HG03442 (cell line): ENCODE measurements around the gene RABIF.
A peak's percentile ranks its signal among the peaks of the same experiment; 100 is the strongest.

ENCODE experiments used
- ATAC-seq: cut with Tn5 transposase; IDR thresholded peaks from one replicate; pipeline ENCODE4 v1.9.1; 2021; ENCODE audit warnings: mild to moderate bottlenecking, moderate library complexity; ENCODE audit not compliant: unreplicated experiment

RABIF gene

DNA sequence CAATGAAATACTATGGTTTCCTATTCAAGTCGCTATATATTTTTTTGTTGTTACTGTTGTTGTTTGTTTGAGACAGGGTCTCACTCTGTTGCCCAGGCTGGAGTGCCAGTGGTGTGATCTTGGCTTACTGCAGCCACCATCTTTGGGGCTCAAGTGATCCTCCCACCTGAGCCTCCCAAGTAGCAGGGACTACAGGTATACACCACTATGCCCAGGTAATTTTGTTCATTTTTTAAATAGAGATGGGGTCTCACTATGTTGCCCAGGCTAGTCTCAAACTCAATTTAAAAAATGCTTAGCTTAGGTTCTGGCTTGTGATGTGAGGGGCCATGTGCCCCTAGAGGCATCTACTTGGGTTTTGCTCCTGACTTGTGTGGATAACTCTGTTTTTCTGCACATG is 9.8 kb downstream of the RABIF start:
- ATAC-seq: no peak

DNA sequence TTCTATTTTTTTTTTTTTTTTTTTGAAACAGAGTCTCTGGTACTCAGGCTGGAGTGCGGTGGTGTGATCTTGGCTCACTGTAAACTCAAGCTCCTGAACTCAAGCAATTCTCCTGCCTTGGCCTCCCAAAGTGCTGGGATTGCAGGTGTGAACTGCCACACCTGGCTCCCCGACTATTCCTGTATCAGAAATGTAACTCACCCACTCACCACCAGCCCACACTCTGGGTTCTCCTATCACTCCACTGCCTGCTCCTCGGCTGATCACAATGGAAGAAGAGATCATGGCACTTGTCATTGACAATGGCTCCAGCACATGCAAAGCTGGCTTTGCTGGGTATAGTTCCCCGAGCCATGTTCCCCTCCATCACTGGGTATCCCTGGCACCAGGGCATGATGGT is 15.9 kb downstream of the RABIF start:
- no peak for ATAC-seq

DNA sequence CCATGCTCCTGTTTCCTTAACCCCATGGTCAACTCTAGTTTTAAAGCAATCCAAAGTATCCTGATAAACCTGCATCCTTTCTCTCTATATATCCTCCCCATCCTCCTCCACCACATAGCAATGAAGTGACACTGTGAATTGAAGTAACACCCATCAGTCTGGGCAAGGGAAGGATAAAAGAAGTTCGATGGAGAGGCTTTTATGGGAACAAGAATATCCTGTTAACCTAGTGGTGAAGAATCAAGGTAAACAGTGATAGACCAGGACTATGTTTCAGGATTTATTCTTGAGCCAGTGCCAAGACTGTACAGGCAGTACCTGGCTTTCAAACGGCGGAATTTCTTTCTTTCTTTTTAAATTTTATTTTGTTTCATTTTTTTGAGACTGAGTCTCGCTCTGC is 17.6 kb downstream of the RABIF start:
- no peak for ATAC-seq

DNA sequence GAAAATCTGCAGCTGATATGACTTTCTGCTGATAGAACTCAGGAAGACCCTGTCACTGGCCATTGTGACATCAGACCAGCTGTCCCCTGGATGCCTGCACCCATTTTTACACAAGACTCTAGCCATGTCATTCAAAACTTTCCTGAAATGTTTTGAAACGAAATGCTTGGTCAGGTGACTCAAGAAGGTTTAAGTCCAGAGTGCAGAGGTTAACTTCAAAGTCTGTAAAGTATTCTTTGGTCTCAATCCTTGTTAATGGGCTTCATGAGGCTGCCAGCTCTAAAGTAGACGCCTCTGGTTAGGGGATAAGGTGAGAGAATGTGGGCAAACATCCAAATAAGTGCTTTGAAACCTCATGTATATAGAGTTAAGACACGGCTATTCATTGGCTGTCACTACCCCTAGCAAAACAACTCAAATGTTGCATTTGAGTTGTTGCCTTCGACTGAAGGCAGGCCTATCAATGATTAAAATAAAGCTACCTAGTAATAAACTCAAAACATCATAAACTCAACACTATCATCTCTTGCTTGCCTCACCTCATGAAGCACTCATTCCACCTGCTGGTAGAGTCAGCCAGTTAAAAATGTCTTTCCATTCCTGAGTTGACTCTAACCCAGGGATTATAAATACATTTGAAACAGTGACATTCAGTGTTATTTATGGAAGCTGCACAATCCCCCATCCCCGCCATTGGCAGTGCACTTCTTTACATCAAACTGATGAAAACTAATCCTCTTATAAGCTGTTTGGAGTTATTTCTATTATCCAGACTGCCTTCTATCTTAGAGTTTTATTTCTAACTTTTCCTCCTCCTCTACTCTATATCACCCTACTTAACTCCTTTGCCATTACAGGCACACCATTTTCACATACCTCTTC is 26.0 kb downstream of the RABIF start:
- no peak for ATAC-seq

DNA sequence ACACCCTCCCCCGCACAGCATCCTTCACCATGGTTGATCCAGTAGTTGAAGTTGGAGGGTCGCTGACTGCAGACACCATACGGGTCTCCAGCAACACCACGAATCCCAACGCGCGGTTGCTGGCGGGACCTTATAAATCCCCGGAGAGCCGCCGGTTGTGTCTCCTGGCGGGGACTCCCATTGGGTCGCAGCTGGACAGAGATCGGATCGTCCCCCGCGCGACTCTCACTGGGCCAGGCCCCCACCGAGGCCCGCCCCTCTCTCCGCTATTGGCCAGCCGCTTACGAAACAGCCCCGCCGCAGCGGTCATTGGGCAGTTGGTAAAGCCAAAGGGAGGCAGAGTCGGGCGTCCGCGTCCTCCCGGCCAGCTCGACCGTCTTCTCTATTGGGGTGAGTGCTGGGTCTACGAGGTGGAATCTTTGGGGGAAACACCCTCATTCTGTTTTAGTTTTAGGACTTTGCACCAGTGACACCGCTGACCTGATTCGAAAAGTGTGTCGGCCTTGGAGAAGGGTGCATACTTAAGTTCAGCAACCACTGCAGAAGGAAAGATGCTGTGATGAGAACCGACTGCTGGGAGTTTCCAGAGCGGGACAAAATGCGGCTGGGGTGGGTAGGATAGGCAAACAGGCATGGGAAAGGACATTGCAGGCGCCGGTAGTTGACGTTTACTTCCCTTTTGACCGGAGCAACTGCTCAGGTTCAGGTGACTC is 27.4 kb downstream of the RABIF start:
- ATAC-seq: peak; percentile 90

DNA sequence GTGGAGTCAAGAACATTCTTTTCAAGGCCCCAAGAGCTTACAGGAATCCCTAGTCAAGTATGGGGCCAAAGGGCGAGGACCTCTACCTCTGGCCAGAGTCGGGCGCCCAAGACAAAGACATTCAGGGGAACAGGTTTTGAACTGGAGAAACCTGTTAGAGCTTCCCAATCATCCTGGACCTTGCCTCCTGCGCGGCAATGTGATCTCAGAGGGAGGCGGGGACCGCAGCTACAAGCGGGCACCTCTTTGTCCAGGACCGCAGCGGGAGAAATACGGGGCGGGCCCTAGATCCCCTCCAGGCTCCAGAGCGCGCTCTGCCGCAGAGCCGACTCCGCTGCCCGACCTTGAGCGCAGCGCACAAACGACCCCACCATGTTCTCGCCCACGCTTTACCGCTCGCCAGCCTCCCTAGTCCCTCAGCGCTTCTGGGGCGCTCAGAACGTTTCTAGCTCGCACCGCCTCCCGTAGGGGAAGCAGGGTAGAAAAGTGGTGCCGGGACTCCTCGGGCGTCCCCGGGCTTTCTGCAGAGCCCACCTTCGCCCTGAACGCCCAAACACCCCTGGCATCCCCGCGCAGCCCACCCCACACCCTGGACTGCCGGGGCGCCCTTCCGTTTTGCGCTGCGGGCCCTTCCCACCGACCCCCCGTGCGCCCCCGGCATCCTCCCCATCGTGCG is 28.1 kb downstream of the RABIF start:
- no peak for ATAC-seq

DNA sequence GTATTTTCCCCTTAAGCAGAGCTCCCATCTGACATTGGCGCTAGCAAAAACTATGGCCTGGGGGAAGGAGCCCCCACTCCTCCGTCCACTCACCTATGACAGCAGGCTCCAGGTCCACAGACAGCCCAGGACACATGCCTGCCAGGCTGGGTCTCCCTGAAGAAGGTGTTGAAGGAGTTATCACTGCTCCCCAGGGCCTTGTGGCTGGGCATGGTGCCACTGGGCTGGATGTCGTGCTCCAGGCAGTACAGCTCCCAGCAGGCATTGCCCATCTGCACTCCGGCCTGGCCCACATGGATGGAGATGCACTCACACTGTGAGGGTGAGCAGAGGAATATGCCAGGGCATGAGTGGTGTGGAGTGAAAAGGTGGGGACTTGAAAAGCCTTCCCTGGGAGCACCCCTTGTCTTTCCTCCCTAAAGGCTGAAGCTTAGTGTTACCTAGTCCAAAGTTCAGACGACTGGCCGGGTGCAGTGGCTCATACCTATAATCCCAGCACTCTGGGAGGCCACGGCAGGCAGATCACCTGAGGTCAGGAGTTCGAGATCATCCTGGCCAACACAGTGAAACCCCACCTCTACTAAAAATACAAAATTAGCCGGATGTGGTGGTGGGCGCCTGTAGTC is 30.0 kb downstream of the RABIF start:
- ATAC-seq: no peak

DNA sequence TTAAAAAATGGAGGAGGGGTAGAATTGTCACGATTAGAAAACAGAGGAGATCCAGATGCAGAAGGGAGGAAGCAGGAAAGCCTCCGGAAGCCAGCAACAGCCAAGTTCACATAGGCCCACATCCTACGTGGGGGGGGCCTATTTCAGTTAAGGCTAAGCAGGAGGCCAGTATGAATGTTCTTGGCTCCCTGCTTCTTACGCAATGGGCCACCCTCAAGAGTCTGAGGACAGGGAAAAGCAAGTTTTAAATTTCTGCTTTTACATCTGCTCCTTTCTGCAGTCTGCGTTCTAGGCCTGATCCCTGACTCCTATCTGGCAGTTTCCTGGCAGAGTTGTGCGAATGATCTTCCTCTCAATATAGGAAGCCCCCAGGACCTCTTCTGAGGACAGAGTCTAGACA is 30.6 kb downstream of the RABIF start:
- ATAC-seq: no peak

DNA sequence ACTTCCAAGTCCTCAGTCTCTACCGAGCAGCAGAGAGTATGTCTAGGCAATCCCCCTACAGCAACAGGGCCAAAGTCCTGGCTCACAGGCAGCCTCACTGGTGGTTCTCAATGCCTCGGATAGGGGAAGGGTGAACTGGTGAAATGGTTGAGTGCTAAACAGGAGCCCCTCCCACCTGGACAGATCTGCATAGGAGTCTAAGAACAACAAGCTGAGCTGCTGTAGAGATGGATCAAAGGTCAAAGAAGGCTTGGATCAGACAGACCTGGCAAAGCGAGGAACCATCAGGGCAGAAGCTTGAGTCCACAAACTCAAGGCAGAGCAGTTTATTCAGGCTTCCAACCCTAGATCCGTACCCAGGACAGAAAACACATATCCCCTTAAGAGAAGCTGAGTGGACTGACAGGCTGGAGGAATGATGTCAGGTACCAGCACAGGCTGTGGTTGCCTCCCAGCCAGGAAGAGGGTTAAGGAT is 31.8 kb downstream of the RABIF start:
- no peak for ATAC-seq

DNA sequence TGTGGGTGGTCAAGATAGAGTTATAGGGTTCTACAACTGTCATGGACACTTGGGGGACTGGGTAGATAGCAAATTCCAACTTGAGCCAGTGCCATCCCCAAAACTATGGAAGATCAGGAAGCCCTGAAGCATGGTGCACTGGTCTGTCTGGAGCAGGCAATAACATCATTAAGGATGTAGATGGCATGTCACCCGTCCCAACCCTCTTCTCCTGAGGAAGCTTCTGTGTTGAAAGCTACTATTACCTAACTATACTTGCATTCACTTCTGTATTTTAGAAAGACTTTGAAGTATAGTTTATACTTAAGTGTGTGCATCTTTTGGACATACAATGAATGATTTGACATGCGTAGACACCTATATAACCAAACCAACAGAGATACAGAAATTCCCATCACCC is 32.9 kb downstream of the RABIF start:
- ATAC-seq: no peak

DNA sequence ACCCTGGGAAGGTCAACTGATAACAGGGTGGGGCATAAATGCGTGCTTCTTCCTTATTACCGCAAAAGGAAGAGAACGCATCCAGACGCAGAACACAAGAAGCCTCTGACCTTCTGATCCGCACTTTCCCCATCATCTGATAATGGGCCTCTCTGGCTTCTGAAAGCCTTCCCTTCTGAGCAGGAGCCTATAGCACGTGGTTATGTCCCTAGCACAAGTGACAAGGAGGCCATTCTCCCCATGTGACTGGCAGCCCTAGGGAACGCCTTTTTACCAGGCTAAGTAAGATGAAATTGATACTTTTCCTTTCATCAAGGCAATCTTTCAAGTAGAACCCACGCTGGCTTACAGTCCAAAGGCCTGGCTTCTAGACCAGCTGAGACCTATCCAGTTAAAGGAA is 34.2 kb downstream of the RABIF start:
- ATAC-seq: no peak

DNA sequence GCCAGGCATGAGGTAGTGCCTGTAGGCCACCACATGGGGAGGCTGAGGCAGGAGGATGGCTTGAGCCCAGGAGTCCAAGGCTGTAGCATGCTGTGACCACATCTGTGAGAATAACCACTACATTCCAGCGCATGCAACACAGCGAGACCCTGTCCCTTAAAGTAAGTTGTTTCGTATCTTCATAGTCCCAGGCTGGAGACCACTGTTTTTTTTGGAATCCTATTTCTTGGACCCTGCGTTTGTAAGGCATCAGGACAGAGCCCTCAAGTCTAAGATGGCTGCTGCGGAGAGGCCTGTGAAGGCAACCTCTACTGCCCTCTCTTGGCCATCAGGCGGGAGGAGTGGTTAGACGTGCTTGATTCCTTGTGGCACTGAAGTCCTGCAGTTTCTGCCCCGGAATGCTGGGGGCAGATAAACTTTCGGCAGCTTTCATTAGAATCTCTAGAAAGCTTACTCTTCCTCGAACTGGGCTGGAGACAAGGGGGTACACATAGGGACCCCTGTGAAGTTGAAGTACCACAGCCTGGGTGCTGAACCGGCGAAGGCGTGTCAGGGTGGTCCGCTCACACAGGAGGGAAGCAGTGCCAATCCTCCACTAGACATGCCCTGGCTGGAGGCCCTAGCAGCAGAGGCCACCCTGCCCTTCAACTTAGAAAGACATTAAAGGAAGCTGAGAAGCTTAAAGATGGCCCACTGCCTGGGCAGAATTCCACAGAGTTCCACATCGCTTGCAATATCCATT is 36.6 kb downstream of the RABIF start:
- no peak for ATAC-seq

DNA sequence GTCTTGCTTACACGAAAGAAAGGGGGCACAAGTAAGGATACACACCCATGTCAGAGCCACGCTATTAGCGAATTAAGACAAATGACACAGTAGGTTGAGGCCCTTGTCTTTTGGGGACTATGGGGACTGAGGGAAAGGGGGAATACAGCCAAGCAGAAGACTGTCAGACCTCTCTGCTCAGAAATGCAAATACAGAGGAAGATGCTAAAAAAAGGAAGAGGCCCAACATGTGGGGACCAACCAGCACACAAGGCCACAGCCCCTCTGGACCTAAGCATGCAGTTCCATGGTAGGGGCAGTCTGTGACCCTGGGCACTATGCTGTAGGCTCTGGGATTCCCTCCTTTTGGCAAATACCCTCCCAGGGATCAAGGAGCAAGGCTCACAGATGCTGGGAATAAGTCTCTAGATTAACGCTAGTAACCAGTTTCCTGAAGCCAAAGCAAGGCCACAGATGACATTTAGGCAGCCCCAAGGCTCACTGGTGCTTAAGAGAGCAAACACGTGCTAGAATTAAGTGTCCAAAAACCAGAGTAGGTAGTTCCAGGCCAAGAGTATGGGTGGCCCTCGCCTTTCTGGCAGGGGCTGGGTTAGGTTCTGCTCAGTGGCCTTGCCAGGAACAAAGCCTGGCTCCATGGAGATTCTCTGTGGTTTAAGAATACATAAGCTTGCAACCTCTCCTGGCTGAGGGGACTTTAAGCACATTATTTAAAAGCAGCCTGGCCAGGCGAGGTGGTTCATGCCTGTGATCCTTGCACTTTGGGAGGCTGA is 38.2 kb downstream of the RABIF start:
- ATAC-seq: no peak

DNA sequence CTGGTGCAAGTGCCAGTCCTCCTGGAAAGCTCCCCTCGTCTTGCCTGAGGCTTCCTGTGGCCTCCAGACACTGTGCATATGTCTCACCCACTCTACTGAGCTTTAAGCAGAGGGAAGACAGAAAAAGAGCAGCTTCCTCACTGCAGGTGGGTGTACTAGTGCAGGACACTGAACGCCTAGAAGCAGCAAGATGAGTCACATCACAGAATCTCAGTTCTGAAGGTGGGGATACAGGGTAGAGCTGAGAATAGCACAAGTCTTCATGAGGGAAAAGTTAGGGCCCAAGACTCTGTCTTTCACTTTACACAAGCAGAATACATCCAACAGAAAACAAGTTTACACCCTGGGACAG is 40.8 kb downstream of the RABIF start:
- no peak for ATAC-seq

DNA sequence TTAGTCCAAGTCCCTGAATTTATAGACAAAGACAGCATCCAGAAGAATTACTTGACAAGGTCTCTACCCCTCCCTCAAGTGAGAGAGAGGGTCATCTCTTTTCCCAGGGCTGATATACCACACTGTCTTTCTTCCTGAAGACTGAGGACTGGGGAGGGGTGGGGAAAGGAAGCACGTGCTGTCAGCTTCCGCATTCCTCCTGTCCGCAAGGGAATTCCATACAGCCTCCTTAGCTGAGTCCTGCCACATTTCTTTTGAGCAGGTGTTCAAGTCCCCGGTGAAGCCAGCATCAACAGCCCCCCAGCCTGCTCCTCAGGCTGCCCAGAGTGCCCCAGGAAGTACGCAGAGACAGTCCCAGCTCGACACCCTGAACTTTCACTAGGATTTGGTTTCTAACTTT is 44.0 kb downstream of the RABIF start:
- no peak for ATAC-seq

DNA sequence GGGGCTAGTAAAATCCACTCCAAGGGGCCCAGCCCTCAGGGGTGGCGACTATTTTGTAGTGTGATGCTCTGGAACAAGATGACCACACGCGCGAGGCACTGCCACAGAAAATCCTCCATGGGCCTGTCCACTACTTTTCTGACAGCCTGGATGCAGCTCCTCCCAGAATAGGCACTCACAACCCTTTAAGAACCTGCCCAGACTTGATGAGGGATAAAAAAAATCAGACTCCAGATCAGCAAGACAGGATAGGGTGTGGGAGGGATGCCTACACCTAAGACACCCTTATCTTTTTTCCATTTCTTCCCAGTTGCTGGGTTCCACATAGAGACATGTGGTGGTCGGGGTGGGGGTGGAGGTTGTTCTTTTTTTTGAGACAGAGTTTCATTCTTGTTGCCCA is 44.7 kb downstream of the RABIF start:
- no peak for ATAC-seq

DNA sequence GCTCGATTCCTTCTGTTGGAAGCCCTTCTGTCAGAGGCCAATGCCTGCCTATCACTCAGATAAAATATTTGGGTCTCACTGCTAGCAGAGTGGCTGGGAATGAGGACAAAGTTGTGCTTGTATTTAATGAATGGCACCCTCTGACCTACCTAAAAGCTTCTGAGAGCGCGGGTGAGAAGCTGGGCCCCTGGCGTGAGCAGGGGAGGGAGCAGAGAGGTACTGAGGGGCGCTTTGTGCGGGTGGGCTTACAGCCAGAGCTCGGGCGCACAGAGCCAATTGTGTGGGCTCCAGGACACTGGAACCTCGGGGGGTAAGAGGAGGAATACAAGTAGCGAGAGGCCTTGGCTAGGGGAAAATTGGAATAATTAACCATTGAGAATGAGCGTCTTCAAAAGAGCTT is 45.9 kb downstream of the RABIF start:
- no peak for ATAC-seq

DNA sequence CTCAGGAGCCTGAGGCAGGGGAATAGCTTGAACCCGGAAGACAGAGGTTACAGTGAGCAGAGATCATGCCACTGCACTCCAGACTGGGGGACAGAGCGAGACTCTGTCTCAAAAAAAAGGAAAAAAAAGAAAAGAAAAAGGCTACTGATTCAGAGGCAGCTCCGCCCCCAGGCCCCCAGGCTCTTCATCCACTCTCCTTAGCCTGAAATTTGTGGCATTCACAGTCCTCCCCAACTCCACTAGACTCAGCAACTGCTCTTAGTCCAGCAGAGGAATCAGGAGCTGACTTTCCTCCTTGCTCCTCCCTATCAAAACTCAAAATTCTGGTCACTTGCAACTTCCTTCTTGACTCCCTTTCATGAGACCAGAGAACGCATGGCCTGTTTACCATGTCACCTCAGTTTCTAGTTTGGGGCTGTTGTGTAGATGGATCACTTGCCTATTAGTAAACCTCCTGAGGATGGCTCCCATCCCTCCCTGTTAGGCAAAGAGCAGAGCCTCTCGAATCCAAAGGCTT is 51.1 kb downstream of the RABIF start:
- ATAC-seq: no peak

DNA sequence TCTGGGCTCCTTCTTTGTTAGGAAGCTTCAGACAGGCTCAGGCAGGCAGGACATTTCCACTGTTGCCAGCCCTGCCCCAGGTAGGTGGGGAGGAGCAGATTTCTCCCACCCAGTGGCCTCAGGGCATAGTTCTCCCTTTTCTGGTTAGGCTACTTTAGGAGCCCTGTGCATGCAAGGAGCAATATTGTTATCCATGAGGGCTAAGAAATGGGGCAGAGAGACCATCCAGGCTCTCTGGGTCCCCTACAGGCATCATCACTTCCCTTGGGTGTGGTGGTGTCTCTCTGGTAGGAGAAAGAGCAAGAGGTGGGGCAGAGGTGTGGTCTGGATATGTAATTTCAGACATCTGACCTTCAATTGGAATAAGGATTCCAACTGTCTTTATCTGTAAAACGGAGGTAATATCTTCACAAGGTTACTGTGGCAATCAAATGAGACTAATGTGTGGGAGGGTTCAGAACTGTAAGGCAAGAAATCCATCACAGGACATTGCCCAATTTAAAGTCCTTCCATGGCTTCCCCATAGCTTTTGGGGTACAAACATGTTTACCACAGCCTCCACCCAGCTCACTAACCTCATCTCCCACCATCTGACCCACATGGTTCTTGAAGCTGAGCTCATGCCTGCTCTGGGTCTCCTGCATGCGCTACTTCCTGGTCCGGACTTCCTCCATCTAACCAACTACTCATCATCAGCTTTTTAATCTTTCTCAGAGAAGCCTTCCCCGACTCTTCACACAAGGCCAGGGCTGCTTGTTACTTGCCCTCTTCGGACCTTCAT is 52.1 kb downstream of the RABIF start:
- ATAC-seq: no peak
